ENCODE data around the gene RAPGEF4.

GRCh38 chr2:173079973-173080860 lies 344.6 kb downstream of the RAPGEF4 start:
- TF ChIP-seq KDM1A (IDR thresholded peaks at IDR 0.05) (no peak), GABPB1 (CRISPR knock-in tag; IDR thresholded peaks at IDR 0.05) (no peak), CTCF (IDR thresholded peaks at IDR 0.05 in 2 of 3, conservative IDR thresholded peaks at IDR 0.05 in 1 of 3; ENCODE audit: insufficient read depth in 2 of 3, low read depth in 1 of 3, low read length in 3 of 3) (no peak), NCOA2 (IDR thresholded peaks at IDR 0.05; ENCODE audit: partially characterized antibody in 2 of 2) (no peak), POLR2G (IDR thresholded peaks at IDR 0.05; ENCODE audit: low read depth, low read length) (no peak), ZBTB49 (CRISPR knock-in tag; IDR thresholded peaks at IDR 0.05; ENCODE audit: borderline replicate concordance) (no peak), FOXK1 (CRISPR knock-in tag; IDR thresholded peaks at IDR 0.05; ENCODE audit: borderline replicate concordance) (no peak)

Measured in K562 (cell line).